NCI-H2196 (cell line): ENCODE measurements around the gene GPX6.
"Not testable (repeated sequence)": the region's sequence is repeated elsewhere in the genome, so short reads cannot be mapped to it uniquely, and the experiment has no call there.

Experiments used
- DNase-seq: peaks from one replicate; lab custom pipeline; 2025; ENCODE audit not compliant: unreplicated experiment; lab: John Stamatoyannopoulos, UW

The GPX6 gene

DNA sequence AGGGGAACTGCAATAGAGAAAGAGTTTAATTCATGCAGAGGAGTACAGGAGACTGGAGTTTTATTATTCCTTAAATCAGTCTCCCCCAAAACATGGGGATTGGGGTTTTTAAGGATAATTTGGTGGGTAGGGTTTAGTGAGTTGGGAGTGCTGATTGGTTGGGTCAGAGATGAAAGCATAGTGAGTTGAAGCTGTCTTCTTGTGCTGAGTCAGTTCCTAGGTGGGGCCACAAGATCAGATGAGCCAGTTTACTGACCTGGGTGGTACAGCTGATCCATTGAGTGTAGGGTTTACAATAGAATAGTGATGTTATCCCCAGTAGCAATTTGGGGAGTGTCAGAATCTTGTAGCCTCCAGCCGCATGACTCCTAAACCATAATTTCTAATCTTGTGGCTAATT is 29.1 kb downstream of the GPX6 start:
- DNase-seq = no peak

DNA sequence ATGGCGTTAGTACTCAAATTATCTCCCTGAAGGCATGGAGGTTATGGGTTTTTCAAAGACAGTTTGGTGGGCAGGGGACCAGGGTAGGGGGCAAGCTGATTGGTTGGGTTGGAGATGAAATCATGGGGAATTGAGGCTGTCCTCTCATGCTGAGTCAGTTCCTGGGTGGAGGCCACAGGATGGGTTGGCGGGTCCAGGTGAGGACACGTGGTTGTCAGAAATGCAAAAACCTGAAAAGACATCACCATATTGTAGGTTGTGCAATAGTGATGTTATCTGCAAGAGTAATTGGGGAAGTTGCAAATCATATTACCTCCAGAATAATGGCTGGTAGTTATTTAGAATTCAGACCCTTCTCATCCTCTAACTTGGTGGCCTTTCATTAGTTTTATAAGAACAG is 30.1 kb downstream of the GPX6 start:
- DNase-seq = no peak

DNA sequence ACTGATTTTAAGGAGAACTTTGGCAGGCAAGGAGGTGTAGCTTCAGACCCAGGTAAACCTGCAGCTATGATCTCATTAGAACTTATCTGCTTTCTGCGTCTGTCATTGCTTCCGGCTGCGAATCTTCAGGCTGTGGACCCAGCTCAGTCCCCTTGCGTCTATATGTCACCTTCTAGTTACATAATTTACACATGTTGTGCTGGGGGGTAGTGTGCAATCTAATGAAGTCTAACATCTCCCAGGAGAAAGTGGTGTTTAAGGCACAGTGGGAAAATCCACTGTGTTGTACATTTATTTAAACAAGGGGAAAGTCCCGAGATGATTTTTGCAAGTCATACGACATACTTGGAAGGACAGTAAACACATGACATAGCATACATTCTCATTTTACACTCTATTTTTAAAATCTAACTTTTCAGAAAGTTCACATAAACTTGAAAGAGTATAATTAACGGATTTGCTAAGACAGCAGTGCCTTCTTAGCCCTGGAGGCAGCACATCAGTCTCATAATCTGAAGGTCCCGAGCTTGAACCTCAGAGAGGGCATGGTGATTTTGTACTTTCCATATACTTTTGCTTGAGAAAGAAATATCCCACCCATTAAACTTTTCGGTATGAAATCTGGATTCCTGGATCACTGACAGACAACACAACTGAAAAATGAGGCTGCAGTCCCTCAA is 35.2 kb downstream of the GPX6 start:
- no peak for DNase-seq

DNA sequence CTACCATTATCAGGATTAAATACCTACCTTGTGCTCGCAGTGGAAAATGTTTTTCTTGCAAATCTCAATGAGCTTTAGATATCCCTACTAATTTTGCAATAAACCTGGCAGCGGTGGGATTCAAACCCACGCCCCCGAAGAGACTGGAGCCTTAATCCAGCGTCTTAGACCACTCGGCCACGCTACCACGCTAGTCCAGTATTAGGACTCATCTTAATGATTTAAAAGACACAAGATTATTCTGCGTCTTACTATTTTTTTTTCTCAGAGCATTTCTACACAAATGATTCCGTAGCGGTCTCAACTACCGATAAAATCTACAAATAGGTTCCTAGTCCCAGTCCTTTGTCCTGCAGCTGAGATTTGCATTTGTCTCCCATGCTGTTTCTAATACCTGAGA is 37.1 kb downstream of the GPX6 start:
- no peak for DNase-seq

DNA sequence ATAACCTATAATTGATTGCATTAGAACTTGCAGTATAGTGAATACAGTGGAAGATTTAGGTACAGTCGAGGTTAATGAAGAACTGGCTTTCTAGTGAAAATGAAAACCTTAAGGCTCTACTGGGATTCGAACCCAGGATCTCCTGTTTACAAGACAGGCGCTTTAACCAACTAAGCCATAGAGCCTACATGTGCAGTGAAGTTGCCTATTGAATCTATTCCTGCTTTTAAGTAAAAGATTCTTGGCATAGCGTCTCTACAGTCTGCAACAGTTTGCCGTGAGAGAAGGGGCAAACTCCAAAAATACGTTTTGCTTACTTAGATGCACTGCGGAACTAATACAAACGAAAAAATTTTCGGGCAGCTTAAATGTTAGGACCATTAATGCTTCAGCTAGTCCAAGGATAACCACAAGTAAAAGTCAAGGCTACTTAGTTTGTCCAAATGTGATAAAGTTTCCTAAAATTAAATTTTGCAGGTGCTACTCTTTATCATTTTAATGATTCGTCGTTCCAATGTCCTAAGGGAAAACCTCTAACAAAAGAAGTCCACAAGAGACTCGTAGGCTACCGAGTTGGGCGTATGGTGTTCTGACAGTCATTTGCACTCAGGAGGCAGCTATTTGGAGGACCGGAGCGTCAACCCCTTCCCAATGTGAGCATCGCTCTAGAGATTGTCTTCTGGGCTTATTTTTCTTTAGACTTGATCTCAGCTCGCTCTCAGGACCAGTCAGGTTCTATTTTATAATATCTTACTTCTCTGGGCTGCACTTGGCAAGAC is 41.0 kb downstream of the GPX6 start:
- no peak for DNase-seq

- DNase-seq = not testable (repeated sequence)
Measured at GRCh38 chr6:28469153-28469745, 46.3 kb downstream of the GPX6 start.

- DNase-seq = no peak
Measured at GRCh38 chr6:28468056-28468455, 47.5 kb downstream of the GPX6 start.

GRCh38 chr6:28462401-28462800 is 53.2 kb downstream of the GPX6 start:
- no peak for DNase-seq

DNA sequence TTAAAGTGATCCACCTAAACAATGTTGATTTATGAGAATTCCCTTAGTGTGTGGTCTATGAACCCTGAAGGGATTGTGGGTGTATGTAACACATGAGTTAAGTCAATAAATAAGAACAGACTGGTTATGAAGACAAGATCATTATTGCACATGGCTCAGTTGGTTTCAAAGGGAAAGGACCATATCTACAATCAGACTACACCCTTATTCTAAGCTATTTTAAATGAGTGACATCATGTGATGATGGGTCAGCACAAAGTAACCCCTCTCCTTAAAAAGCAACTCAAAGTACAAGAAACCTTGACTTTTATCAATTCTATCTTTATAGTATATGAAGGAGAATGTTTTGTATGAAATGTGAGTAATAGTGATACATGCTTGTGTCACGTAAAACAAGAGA is 57.0 kb downstream of the GPX6 start:
- DNase-seq = no peak
